OCI-LY7 (cell line): ENCODE measurements around the gene TECR. TPM values are rescaled to one million over a fixed set of nuclear protein-coding genes. Genes with fewer than 3 reads are reported as not detected.
A peak's percentile ranks its signal among the peaks of the same experiment; 100 is the strongest.

Experiments
- BruUV-seq: library from RNA; stranded (reverse); fragments of 400-500 nt; replicated peaks from 2 replicates; lab custom pipeline; 2021; lab: Mats Ljungman, UMichigan
- CTCF ChIA-PET: fragments of 300-600 bp; sonication (Branson Sonifier 250); formaldehyde crosslinking; loops from one replicate; lab custom pipeline; 2022; ENCODE audit warnings: antibody characterized with exemption; ENCODE audit not compliant: unreplicated experiment; lab: Charles Lee
- POLR2A ChIA-PET: fragments of 300-600 bp; sonication (Branson Sonifier 250); formaldehyde crosslinking; loops from one replicate; lab custom pipeline; 2022; ENCODE audit warnings: antibody characterized with exemption; lab: Charles Lee
- DNase-seq: peaks from one replicate; pipeline ENCODE4 v3.0.0-alpha.2; 2015; ENCODE audit warnings: low spot score
- H2AFZ ChIP-seq: fragments of 200-600 bp; sonication (generic), shearing (Covaris generic); 2 replicates; pipeline ENCODE4 v1.6.1; 2014; ENCODE audit warnings: mild to moderate bottlenecking, antibody characterized with exemption, low read length, moderate library complexity
- H3K27ac ChIP-seq: fragments of 200-600 bp; sonication (generic); 2 replicates; pipeline ENCODE4 v1.5.1; 2014; ENCODE audit warnings: mixed run types, low read depth, mild to moderate bottlenecking, moderate library complexity, low read length, inconsistent platforms; ENCODE audit not compliant: poor library complexity, severe bottlenecking
- H3K36me3 ChIP-seq: fragments of 200-600 bp; sonication (generic); 2 replicates; pipeline ENCODE4 v1.6.1; 2014; ENCODE audit warnings: mild to moderate bottlenecking, antibody characterized with exemption, low read length, moderate library complexity, mixed read lengths; ENCODE audit not compliant: insufficient read depth
- H3K4me1 ChIP-seq: fragments of 200-600 bp; sonication (generic); 2 replicates; pipeline ENCODE4 v1.5.1; 2014; ENCODE audit warnings: mild to moderate bottlenecking, low read length; ENCODE audit not compliant: insufficient read depth, poor library complexity, severe bottlenecking
- H3K4me2 ChIP-seq: fragments of 200-600 bp; sonication (generic); 2 replicates; pipeline ENCODE4 v1.6.1; 2014; ENCODE audit warnings: mild to moderate bottlenecking, low read length
- H3K4me3 ChIP-seq: fragments of 200-600 bp; sonication (generic); 2 replicates; pipeline ENCODE4 v1.5.1; 2014; ENCODE audit warnings: mild to moderate bottlenecking, low read depth, low read length; ENCODE audit not compliant: poor library complexity, severe bottlenecking
- H3K79me2 ChIP-seq: fragments of 200-600 bp; sonication (generic); 2 replicates; pipeline ENCODE4 v1.6.1; 2016; ENCODE audit warnings: low read depth, mild to moderate bottlenecking, low read length, moderate library complexity, mixed read lengths; ENCODE audit not compliant: insufficient read depth
- H3K9me2 ChIP-seq: fragments of 200-600 bp; sonication (generic); 2 replicates; pipeline ENCODE4 v1.6.1; 2016; ENCODE audit warnings: mild to moderate bottlenecking, low read length, mixed read lengths; ENCODE audit not compliant: insufficient read depth
- H3K9me3 ChIP-seq: fragments of 200-600 bp; sonication (generic); 2 replicates; pipeline ENCODE4 v1.6.1; 2014; ENCODE audit warnings: mild to moderate bottlenecking, mixed run types, low read length, mixed read lengths
- H4K20me1 ChIP-seq: fragments of 200-600 bp; sonication (generic); 2 replicates; pipeline ENCODE4 v1.6.1; 2014; ENCODE audit warnings: mild to moderate bottlenecking, antibody characterized with exemption, low read length, moderate library complexity, mixed read lengths; ENCODE audit not compliant: insufficient read depth
- EZH2phosphoT487 ChIP-seq: fragments of 200-600 bp; sonication (generic); IDR thresholded peaks from 2 replicates; pipeline ENCODE4 v1.6.1; 2018; ENCODE audit warnings: low read depth, borderline replicate concordance, mild to moderate bottlenecking, mixed run types, antibody characterized with exemption, low read length, moderate library complexity, mixed read lengths
- intact Hi-C: fragments of 100-400 bp; cut with micrococcal nuclease; formaldehyde crosslinking; loops from one replicate; pipeline ENCODE4 v1.10.0; 2022; ENCODE audit not compliant: unreplicated experiment
- total RNA-seq, 2 experiments: library from RNA; depleted of rRNA in 1 of 2; stranded (reverse); fragments of >200 nt in 1 of 2; shearing (Covaris generic) in 1 of 2; gene quantifications; 2 replicates each; pipeline ENCODE4 v1.2.3, GENCODE V29; 2014 to 2022
- TF ChIP-seq, protein P1 (sequence below): fragments of 200-600 bp; sonication (generic); conservative IDR thresholded peaks from 2 replicates; pipeline ENCODE4 v1.5.1; 2014; ENCODE audit warnings: mild to moderate bottlenecking, antibody characterized with exemption, low read length, moderate library complexity, mixed read lengths

TECR gene
- total RNA-seq, 2 experiments from 2014 or later = 81.4 to 128 TPM

DNA sequence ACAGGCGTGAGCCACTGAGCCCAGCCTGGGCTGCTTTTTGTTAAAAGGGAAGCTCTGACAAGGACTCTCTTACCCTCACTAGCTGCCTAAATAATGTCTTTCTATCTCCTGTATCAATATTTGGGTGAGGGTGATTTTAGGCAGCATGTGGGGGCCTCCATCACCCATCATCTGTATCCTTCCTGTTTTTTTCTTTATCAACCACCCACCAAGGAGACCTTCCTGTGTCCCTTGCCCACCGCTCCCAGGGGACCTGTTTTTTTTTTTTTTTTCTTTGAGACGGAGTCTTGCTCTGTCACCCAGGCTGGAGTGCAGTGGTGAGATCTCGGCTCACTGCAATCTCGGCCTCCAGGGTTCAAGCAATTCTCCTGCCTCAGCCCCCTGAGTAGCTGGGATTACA lies 47.9 kb downstream of the TECR start:
- H3K79me2 ChIP-seq = no peaks in the 10 kb centered on the region
- DNase-seq = peak; percentile 82
- H3K9me3 ChIP-seq = peaks cover 6% of the 10 kb centered on the region; the same call in 1 of the 2 replicates
- no TSS peak for BruUV-seq
- H3K27ac ChIP-seq = peak overlapping the region; percentile 92
- peak overlapping the region; percentile 45; the same call in 1 of the 2 replicates for H2AFZ ChIP-seq
- TF ChIP-seq, protein P1, sequence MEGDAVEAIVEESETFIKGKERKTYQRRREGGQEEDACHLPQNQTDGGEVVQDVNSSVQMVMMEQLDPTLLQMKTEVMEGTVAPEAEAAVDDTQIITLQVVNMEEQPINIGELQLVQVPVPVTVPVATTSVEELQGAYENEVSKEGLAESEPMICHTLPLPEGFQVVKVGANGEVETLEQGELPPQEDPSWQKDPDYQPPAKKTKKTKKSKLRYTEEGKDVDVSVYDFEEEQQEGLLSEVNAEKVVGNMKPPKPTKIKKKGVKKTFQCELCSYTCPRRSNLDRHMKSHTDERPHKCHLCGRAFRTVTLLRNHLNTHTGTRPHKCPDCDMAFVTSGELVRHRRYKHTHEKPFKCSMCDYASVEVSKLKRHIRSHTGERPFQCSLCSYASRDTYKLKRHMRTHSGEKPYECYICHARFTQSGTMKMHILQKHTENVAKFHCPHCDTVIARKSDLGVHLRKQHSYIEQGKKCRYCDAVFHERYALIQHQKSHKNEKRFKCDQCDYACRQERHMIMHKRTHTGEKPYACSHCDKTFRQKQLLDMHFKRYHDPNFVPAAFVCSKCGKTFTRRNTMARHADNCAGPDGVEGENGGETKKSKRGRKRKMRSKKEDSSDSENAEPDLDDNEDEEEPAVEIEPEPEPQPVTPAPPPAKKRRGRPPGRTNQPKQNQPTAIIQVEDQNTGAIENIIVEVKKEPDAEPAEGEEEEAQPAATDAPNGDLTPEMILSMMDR = no peak
- TF ChIP-seq EZH2phosphoT487 = no peak
- peaks cover 76% of the 10 kb centered on the region for H3K4me1 ChIP-seq
- H3K4me3 ChIP-seq = peak overlapping the region; percentile 42
- H3K36me3 ChIP-seq = no peaks in the 10 kb centered on the region
- H3K9me2 ChIP-seq = no peaks in the 10 kb centered on the region
- intact Hi-C loops = no loop called here
- ChIA-PET POLR2A (interaction anchor here (1.4 kb wide), 2 partner anchors 107 to 109 kb away, joined by 6 read pairs; no protein-coding TSS in a partner anchor), CTCF (interaction anchor here (0.5 kb wide), 1 partner anchor 112 kb away, joined by 9 read pairs; the partner anchor contains the start of gene ZNF333)
- H4K20me1 ChIP-seq = no peaks in the 10 kb centered on the region
- peak overlapping the region; percentile 70 for H3K4me2 ChIP-seq

DNA sequence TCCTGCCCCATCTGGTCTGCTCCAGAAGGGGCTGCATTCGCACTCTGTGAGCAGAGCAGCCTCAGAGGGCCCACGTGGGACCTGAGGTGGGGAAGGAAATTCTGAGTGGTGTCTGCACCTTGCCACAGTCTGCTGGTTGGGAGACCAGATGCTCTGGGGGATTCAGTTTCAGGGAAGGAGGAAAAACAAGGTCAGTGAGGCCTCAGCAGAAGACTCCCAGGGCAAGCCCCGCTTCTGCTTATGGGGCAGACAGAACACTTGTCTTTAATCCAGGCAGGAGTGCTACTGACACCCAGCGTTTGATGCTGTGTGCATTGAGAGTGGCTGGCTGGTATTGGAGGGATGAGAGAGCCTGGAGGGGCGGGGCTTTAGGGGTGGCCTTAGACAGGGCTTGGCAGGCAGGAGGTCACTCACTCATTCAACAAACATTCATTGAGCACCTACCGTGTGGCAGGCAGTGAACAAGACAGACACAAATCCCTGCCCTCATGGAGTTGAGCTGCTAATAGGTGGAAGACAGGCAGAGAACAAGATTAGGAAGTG lies 48.6 kb downstream of the TECR start:
- peak; percentile 88 for DNase-seq
- H3K4me1 ChIP-seq = peaks cover 79% of the 10 kb centered on the region

More for the DNA sequence above, 48.6 kb downstream of the TECR start:
- H3K36me3 ChIP-seq = no peaks in the 10 kb centered on the region
- no peak for TF ChIP-seq EZH2phosphoT487
- TF ChIP-seq, protein P1 = peak; percentile 49
- no peaks in the 10 kb centered on the region for H3K79me2 ChIP-seq
- H2AFZ ChIP-seq = peak overlapping the region; percentile 45; the same call in 1 of the 2 replicates
- H3K27ac ChIP-seq = peak overlapping the region; percentile 92
- peaks cover 6% of the 10 kb centered on the region; the same call in 1 of the 2 replicates for H3K9me3 ChIP-seq
- H3K4me2 ChIP-seq = peak overlapping the region; percentile 70
- intact Hi-C loops = no loop called here
- no peaks in the 10 kb centered on the region for H4K20me1 ChIP-seq
- H3K4me3 ChIP-seq = peak overlapping the region; percentile 42
- POLR2A ChIA-PET = no interaction called here
- no TSS peak for BruUV-seq
- CTCF ChIA-PET = no interaction called here
- H3K9me2 ChIP-seq = no peaks in the 10 kb centered on the region
